Measurements from ENCODE around the gene KRTAP16-1. TPM values are rescaled to one million over a fixed set of nuclear protein-coding genes. Genes with fewer than 3 reads are reported as not detected.

The KRTAP16-1 gene
- total and polyA plus RNA-seq, 2 of the 4 experiments (the other 2 are of a cell fraction), result not detected

DNA sequence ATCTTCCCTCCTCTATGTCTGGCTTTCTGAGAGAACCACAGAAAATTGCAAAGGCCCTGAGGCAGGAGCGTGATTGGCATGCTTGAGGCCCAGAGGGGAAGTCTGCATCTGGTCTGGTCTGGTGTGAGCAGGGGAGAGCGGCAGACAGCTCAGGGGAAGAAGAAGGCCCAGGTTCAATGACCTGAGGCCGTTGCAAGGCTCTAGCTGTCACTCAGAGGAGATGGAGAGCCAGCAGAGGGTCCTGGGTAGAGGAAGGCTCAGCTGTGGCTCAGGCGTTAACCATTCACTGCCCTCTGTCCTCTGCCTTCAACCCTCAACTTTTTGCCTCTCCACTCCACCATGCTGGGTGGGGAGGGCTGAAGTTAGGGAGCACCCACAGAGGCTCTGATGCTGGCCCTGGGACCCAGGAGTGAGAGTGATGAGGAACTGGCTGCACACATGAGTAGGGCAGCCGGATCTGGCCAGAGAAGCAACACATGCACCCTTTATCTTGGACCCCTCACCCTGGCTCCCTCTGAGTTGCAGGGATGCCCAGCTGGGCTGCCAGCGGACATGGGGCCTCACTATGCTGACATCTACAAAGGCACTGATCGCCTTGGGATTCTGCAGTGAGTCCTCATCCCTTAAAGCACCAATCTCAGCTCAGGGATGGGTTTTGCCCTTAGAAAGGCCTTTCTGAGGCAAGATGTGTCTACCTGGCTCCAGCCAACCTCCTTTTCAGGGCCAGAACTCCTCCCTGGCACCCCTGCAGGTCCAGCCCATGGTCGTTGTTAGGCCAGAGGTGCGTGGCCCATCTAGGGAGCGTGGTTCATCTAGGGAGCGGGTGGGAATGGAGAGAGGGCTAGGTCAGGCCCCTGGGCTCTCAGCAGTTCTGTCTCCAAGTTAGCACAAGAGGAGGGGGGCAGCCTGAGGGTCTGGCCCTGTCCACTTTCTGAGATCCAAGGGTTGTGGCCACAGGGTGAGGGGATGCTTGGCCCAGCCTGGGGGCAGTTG is 14.1 kb upstream of the KRTAP16-1 start:
- no TSS peak for BruUV-seq (replicated peaks)
- H3K14ac ChIP-seq (replicated peaks; ENCODE audit: low read depth, low read length), result peak overlapping the region; percentile 51; the same call in 1 of the 2 replicates
- H4K20me1 ChIP-seq (ENCODE audit: insufficient read depth, low read length), result no peaks in the 10 kb centered on the region
- dilution Hi-C loops (cut with HindIII; ENCODE audit: low sequenced_read_pairs, unreplicated experiment) (no loop called here), intact Hi-C loops (cut with micrococcal nuclease) (loop anchor here (1.0 to 5.0 kb wide), 5 partner anchors 261 to 466 kb away; partner anchors contain the start of gene KRTAP2-3), in situ Hi-C loops (cut with MboI; ENCODE audit: low sequenced_read_pairs) (loop anchor here (5.0 kb wide), 1 partner anchor 416 kb away; no protein-coding TSS in a partner anchor)
- H3K23ac ChIP-seq (ENCODE audit: low read depth, low read length), result 0 out of 2 replicates have a peak overlapping the region, but pooled peaks have one; percentile 39
- DNase-seq, result no peak
- H3K79me1 ChIP-seq (ENCODE audit: low read depth in 1 of 2, low read length in 2 of 2), result no peaks in the 10 kb centered on the region
- H3K4me3 ChIP-seq (ENCODE audit: insufficient read depth, low read depth, low read length), result no peak overlapping the region
- peak overlapping the region; percentile 70 for H3K4ac ChIP-seq (ENCODE audit: low read depth, low read length)
- H3K9ac ChIP-seq (ENCODE audit: low read depth, low read length), result no peak overlapping the region
- no peak overlapping the region for H3K4me2 ChIP-seq (ENCODE audit: low read depth, low read length)
- H3K9me3 ChIP-seq (ENCODE audit: control insufficient read depth, insufficient read depth, low read length), result peaks cover 4% of the 10 kb centered on the region; the same call in 1 of the 2 replicates
- peak overlapping the region; percentile 72 for H2AK9ac ChIP-seq (replicated peaks; ENCODE audit: low read depth, low read length, poor library complexity)
- H3K56ac ChIP-seq (ENCODE audit: extremely low read depth, insufficient read depth, low read length), result no peak overlapping the region
- peaks cover 2% of the 10 kb centered on the region for H3K4me1 ChIP-seq (ENCODE audit: control insufficient read depth, insufficient read depth, low read length)
- no peak for ATAC-seq (ENCODE audit: low read depth)
- POLR2A ChIA-PET (ENCODE audit: unreplicated experiment), result interaction anchor here (0.6 kb wide), 1 partner anchor 1418 kb away, joined by 3 read pairs; no protein-coding TSS in a partner anchor
- H4K8ac ChIP-seq (ENCODE audit: low read depth in 2 of 2, low read length in 2 of 2), result peak overlapping the region in 1 of 2 experiments; percentile 85; a peak in 2 of 4 replicates
- peak overlapping the region; percentile 51 for H2BK5ac ChIP-seq (ENCODE audit: low read depth, low read length, poor library complexity, severe bottlenecking)
- peak overlapping the region; percentile 58 for H2AK5ac ChIP-seq (ENCODE audit: low read depth, low read length)
- H2BK15ac ChIP-seq (ENCODE audit: low read depth, low read length), result peak overlapping the region; percentile 59; the same call in 2 of the 3 replicates
- peak overlapping the region; percentile 85 for H4K91ac ChIP-seq (ENCODE audit: insufficient read depth, low read depth, low read length)
- peak overlapping the region; percentile 84 for H2BK20ac ChIP-seq (ENCODE audit: low read depth, low read length)
- H3K9me1 ChIP-seq (ENCODE audit: insufficient read depth, low read length), result no peaks in the 10 kb centered on the region; the same call in 1 of the 2 replicates
- CTCF ChIA-PET, result interaction anchor here (0.5 to 1.9 kb wide), 15 partner anchors 15 to 908 kb away, joined by 3 to 10 read pairs (median 3); partner anchors contain the start of gene KRTAP2-3
- H2BK120ac ChIP-seq (ENCODE audit: low read depth, low read length), result peak overlapping the region; percentile 73
- no peak overlapping the region; the same call in 1 of the 2 replicates for H3K27ac ChIP-seq (ENCODE audit: insufficient read depth, low read length)
- WGBS, 2 experiments (ENCODE audit: extremely low coverage in 2 of 2, insufficient read length in 1 of 2), result 100% methylated on average over 3 of the region's 11 CpGs; no CpG with 5 or more reads in 1 of the 2 experiments
- peak overlapping the region; percentile 69; the same call in 1 of the 2 replicates for H4K5ac ChIP-seq (ENCODE audit: low read depth, low read length)
- H2AFZ ChIP-seq (replicated peaks; ENCODE audit: low read length, poor library complexity), result peak overlapping the region; percentile 74
- H3K36me3 ChIP-seq (ENCODE audit: control insufficient read depth, insufficient read depth, low read length), result no peaks in the 10 kb centered on the region
- H3K18ac ChIP-seq (ENCODE audit: low read depth, low read length), result peak overlapping the region; percentile 82; the same call in 1 of the 2 replicates
- no peaks in the 10 kb centered on the region for H3K27me3 ChIP-seq (ENCODE audit: control insufficient read depth, insufficient read depth, low read length)
- TF ChIP-seq POLR2A (IDR thresholded peaks at IDR 0.05; ENCODE audit: low read depth, low read length) (no peak), RCOR1 (IDR thresholded peaks at IDR 0.05; ENCODE audit: insufficient replicate concordance, low read length) (no peak), RAD21 (IDR thresholded peaks at IDR 0.05; ENCODE audit: low read length) (no peak), CEBPB (IDR thresholded peaks at IDR 0.05; ENCODE audit: low read depth, low read length) (no peak), SMC3 (IDR thresholded peaks at IDR 0.05; ENCODE audit: low read depth, low read length) (no peak), USF2 (IDR thresholded peaks at IDR 0.05; ENCODE audit: low read depth, low read length) (no peak), MXI1 (IDR thresholded peaks at IDR 0.05; ENCODE audit: borderline replicate concordance, low read depth, low read length) (no peak), NFE2L2 (IDR thresholded peaks at IDR 0.05; ENCODE audit: low read depth, low read length) (no peak), MAFK (IDR thresholded peaks at IDR 0.05; ENCODE audit: low read depth, low read length) (no peak), CHD1 (IDR thresholded peaks at IDR 0.05; ENCODE audit: low read depth, low read length) (no peak)
- TF ChIP-seq, protein P1, sequence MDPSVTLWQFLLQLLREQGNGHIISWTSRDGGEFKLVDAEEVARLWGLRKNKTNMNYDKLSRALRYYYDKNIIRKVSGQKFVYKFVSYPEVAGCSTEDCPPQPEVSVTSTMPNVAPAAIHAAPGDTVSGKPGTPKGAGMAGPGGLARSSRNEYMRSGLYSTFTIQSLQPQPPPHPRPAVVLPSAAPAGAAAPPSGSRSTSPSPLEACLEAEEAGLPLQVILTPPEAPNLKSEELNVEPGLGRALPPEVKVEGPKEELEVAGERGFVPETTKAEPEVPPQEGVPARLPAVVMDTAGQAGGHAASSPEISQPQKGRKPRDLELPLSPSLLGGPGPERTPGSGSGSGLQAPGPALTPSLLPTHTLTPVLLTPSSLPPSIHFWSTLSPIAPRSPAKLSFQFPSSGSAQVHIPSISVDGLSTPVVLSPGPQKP (IDR thresholded peaks at IDR 0.05; ENCODE audit: borderline replicate concordance, low read depth, low read length), result no peak
- TF ChIP-seq, protein P2, sequence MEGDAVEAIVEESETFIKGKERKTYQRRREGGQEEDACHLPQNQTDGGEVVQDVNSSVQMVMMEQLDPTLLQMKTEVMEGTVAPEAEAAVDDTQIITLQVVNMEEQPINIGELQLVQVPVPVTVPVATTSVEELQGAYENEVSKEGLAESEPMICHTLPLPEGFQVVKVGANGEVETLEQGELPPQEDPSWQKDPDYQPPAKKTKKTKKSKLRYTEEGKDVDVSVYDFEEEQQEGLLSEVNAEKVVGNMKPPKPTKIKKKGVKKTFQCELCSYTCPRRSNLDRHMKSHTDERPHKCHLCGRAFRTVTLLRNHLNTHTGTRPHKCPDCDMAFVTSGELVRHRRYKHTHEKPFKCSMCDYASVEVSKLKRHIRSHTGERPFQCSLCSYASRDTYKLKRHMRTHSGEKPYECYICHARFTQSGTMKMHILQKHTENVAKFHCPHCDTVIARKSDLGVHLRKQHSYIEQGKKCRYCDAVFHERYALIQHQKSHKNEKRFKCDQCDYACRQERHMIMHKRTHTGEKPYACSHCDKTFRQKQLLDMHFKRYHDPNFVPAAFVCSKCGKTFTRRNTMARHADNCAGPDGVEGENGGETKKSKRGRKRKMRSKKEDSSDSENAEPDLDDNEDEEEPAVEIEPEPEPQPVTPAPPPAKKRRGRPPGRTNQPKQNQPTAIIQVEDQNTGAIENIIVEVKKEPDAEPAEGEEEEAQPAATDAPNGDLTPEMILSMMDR (conservative IDR thresholded peaks at IDR 0.05; ENCODE audit: low read depth, low read length), result no peak

Data from IMR-90 (cell line).